Large intestine (tissue), 3 donors: ENCODE measurements around the gene RNASE9. TPM values are rescaled to one million over a fixed set of nuclear protein-coding genes. Genes with fewer than 3 reads are reported as not detected.
"Not testable (repeated sequence)": the region's sequence is repeated elsewhere in the genome, so short reads cannot be mapped to it uniquely, and the experiment has no call there.

Experiments used
- DNase-seq, 2 donors: peaks; one replicate each; pipeline versions ENCODE4 v3.0.0 to v3.0.0-alpha.2; 2013
- H3K27ac ChIP-seq: one replicate; pipeline ENCODE4 v1.5.1; 2013; ENCODE audit warnings: low read length
- H3K27me3 ChIP-seq: 2 replicates; pipeline ENCODE4 v1.6.1; 2013; ENCODE audit warnings: low read length; ENCODE audit not compliant: control insufficient read depth, insufficient read depth
- H3K36me3 ChIP-seq: 2 replicates; pipeline ENCODE4 v1.6.1; 2013; ENCODE audit warnings: low read length; ENCODE audit not compliant: control insufficient read depth, insufficient read depth
- H3K4me1 ChIP-seq: one replicate; pipeline ENCODE4 v1.6.1; 2013; ENCODE audit warnings: low read length; ENCODE audit not compliant: control insufficient read depth, insufficient read depth
- H3K4me3 ChIP-seq: one replicate; pipeline ENCODE4 v1.5.1; 2013; ENCODE audit warnings: low read length
- H3K9me3 ChIP-seq: one replicate; pipeline ENCODE4 v1.6.1; 2013; ENCODE audit warnings: mild to moderate bottlenecking, low read depth, low read length, moderate library complexity; ENCODE audit not compliant: control insufficient read depth
- WGBS: methylation state at CpG from one replicate; pipeline ENCODE4 v1.1.5; 2013; ENCODE audit warnings: low lambda C conversion rate; ENCODE audit not compliant: insufficient coverage; 5-methylcytosine and 5-hydroxymethylcytosine counted together
- polyA plus RNA-seq: library from polyadenylated mRNA; unstranded; fragments of 120-200 nt; gene quantifications from one replicate; pipeline ENCODE4 v1.2.1, GENCODE V29; 2013

RNASE9 gene
- polyA plus RNA-seq, 1 donor = not detected

DNA sequence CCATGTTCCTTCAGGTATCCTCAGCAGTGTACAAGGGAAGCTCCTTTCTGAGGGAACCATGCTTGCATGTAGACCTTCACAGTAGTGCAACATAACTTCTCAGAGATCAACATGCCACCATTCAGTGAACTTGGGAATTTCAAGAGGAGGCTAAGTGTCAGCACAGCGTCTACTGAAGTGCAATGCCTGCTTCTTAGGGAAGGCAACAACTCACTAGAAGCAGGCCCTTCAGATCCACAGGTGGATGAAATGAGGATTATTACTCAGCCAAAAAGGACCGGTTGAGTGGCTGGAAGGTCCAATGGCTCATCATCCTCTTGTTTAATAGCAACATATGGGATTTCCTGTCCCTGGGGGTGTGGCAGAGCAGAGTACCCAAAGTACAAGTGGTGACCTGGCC, 36.8 kb downstream of the RNASE9 start:
- Histone ChIP-seq H3K27me3 (peaks cover 4% of the 10 kb centered on the region), H3K36me3 (no peaks in the 10 kb centered on the region), H3K4me1 (no peaks in the 10 kb centered on the region), H3K9me3 (no peaks in the 10 kb centered on the region), H3K4me3 (no peak overlapping the region), H3K27ac (no peak overlapping the region)
- DNase-seq = no peak
- WGBS = no CpG with 5 or more reads among the region's 2 CpGs

DNA sequence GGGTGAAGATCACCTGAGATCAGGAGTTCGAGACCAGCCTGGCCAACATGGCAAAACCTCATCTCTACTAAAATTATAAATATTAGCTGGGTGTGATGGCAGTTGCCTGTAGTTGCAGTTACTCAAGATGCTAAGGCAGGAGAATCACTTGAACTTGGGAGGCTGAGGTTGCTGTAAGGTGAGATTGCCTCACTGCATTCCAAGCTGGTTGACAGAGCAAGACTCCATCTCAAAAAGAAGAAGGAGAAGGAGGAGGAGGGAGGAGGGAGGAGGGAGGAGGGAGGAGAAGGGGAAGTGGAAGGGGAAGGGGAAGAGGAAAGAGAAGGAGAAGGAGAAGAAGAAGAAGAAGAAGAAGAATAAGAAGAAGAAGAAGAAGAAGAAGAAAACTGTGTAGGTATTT, 38.5 kb downstream of the RNASE9 start:
- no peaks in the 10 kb centered on the region for H3K9me3 ChIP-seq
- no peaks in the 10 kb centered on the region for H3K36me3 ChIP-seq
- H3K27ac ChIP-seq = no peak overlapping the region
- no peaks in the 10 kb centered on the region for H3K27me3 ChIP-seq
- H3K4me1 ChIP-seq = no peaks in the 10 kb centered on the region
- H3K4me3 ChIP-seq = no peak overlapping the region
- no peak for DNase-seq
- no CpG with 5 or more reads among the region's 1 CpG for WGBS

GRCh38 chr14:20516921-20517320, 43.9 kb downstream of the RNASE9 start:
- H3K4me1 ChIP-seq = no peaks in the 10 kb centered on the region
- no peak overlapping the region for H3K4me3 ChIP-seq
- no peaks in the 10 kb centered on the region for H3K9me3 ChIP-seq
- peaks cover 5% of the 10 kb centered on the region for H3K27me3 ChIP-seq
- no CpG with 5 or more reads among the region's 4 CpGs for WGBS
- H3K36me3 ChIP-seq = no peaks in the 10 kb centered on the region
- H3K27ac ChIP-seq = no peak overlapping the region
- DNase-seq = no peak

DNA sequence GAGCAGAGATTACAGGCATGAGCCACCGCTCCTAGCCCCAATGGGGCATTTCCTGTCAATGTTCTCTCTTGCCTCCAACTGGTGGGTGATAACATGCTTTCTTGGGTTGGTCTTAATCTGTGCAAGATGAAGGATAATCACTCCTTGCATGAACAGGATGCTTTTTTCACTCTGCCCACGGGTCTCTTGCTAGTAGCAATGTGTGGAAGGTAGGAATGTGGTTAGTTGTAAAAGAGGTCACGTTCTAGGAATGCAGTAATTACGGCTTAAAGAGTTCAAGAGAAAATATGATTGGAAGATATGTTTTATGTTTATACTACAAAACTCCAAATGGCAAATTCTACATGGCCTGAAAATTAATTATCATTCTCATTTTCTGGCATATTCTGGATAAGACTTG, 45.0 kb downstream of the RNASE9 start:
- Histone ChIP-seq H3K27ac (no peak overlapping the region), H3K4me3 (no peak overlapping the region), H3K9me3 (no peaks in the 10 kb centered on the region), H3K36me3 (no peaks in the 10 kb centered on the region), H3K4me1 (no peaks in the 10 kb centered on the region), H3K27me3 (peaks cover 5% of the 10 kb centered on the region)
- no peak for DNase-seq
- 43% methylated on average over 1 of the region's 4 CpGs for WGBS

GRCh38 chr14:20512177-20512905, 48.5 kb downstream of the RNASE9 start:
- Histone ChIP-seq H3K36me3 (no peaks in the 10 kb centered on the region), H3K27me3 (peaks cover 5% of the 10 kb centered on the region), H3K4me3 (no peak overlapping the region), H3K9me3 (no peaks in the 10 kb centered on the region), H3K27ac (no peak overlapping the region), H3K4me1 (no peaks in the 10 kb centered on the region)
- WGBS = 62% methylated on average over 2 of the region's 7 CpGs
- no peak for DNase-seq

DNA sequence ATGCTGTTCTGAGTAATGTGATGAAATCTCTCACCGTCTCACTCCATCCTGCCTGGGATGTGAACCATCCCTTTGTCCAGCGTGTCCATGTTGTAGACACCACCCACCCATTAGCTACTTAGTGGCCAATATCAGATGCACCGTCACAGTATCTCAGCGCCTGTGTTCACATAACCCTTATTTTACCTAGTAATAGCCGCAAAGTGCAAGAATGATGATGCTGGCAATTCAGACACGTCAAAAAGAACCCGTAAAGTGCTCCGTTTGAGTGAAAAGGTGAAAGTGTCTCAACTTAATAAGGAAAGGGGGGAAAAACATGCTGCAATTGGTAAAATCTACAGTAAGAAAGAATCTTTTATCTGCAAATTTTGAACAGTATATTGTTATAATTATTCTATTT, 52.5 kb downstream of the RNASE9 start:
- Histone ChIP-seq H3K4me1 (no peaks in the 10 kb centered on the region), H3K36me3 (no peaks in the 10 kb centered on the region), H3K4me3 (no peak overlapping the region), H3K9me3 (no peaks in the 10 kb centered on the region), H3K27me3 (peaks cover 5% of the 10 kb centered on the region), H3K27ac (no peak overlapping the region)
- WGBS = 92% methylated on average over 4 of the region's 8 CpGs
- DNase-seq = no peak

DNA sequence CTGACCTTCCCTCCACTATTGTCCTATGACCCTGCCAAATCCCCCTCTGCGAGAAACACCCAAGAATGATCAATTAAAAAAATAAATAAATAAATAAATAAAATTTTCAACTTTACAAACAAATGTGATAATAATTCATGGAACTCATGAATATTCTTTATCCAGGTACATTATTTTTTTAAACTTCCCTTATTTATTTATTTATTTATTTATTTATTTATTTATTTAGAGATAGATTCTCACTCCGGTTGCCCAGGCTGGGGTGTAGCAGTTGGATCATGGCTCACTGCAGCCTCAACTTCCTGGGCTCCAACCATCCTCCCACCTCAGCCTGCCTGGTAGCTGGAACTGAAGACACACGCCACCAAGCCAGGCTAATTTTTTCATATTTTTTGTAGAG, 53.3 kb downstream of the RNASE9 start:
- not testable (repeated sequence) for H3K27ac ChIP-seq, H3K36me3 ChIP-seq, H3K27me3 ChIP-seq, H3K4me3 ChIP-seq, H3K4me1 ChIP-seq, DNase-seq, H3K9me3 ChIP-seq
- no CpG with 5 or more reads among the region's 3 CpGs for WGBS

GRCh38 chr14:20506752-20507151, 54.1 kb downstream of the RNASE9 start:
- not testable (repeated sequence) for H3K27me3 ChIP-seq, H3K4me3 ChIP-seq, H3K27ac ChIP-seq, H3K4me1 ChIP-seq, H3K36me3 ChIP-seq, H3K9me3 ChIP-seq, DNase-seq
- WGBS = no CpG with 5 or more reads among the region's 30 CpGs

GRCh38 chr14:20506276-20506675, 54.6 kb downstream of the RNASE9 start:
- not testable (repeated sequence) for H3K27me3 ChIP-seq, H3K36me3 ChIP-seq, H3K4me1 ChIP-seq, H3K4me3 ChIP-seq, H3K27ac ChIP-seq, H3K9me3 ChIP-seq, DNase-seq
- WGBS = no CpG with 5 or more reads among the region's 30 CpGs
